GM21526 (cell line): ENCODE data around the gene COX4I1.
"Not testable (repeated sequence)": the region's sequence is repeated elsewhere in the genome, so short reads cannot be mapped to it uniquely, and the experiment has no call there.

Experiments
- ATAC-seq: cut with Tn5 transposase; IDR thresholded peaks from one replicate; pipeline ENCODE4 v1.9.1; 2021; ENCODE audit warnings: moderate library complexity; ENCODE audit not compliant: unreplicated experiment, low FRiP score

The COX4I1 gene

DNA sequence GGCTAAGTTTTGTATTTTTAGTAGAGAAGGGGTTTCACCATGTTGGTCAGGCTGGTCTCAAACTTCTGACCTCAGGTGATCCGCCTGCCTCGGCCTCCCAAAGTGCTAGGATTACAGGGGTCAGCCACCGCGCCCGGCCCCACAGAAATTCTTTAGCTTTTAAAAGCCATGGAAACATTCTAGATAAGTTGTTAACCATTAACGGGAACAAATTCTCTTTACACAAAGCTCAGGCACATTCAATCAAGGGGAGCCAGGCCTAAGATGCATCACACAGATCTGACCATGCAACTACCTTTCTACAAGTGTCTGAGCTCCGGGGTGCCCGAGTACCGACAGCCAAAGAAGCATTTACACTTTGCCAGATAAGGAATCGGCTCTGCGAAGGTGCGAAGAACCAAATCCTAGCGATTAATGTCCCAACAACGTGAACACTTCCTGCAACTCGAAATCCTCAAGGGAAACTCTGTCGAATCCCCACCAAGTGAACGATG lies 1.2 kb upstream of the COX4I1 start:
- ATAC-seq, result no peak

DNA sequence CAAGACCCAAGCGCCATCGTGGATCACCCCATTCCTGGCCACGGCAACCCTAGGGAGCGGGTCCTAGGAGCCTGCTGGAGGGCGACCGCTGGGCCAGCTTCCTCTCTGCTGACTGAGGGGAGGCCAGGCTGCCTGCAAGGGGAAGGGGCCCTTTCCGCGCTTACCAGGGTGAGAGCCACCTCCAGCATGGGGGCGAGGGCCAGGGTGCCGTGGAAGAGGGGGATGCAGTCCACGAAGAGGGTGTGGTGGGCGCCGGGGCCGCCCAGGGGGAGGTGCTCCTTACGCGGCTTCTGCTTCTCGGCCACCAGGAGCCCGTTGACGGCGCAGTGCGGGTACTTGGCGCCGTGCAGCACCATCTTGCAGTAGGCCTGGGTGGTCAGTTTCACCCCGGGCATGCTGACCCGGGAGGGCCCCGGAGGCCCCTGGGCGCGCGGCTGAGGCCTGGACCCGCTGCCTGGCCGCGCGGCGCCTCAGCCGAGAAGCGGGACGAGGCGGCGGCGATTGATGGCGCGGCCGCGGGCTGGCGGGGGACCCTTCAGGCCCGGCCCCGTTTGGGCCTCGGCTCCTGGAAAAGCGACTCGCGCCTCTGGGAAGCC lies 496 bp upstream of the COX4I1 start:
- peak; percentile 30 for ATAC-seq

GRCh38 chr16:85800321-85800669 lies 800 bp downstream of the COX4I1 start:
- no peak for ATAC-seq

- ATAC-seq, result no peak
These were observed 4.1 kb downstream of the COX4I1 start for GRCh38 chr16:85803570-85803969.

GRCh38 chr16:85805442-85806045 lies 6.0 kb downstream of the COX4I1 start:
- no peak for ATAC-seq

GRCh38 chr16:85806539-85806938 lies 7.0 kb downstream of the COX4I1 start:
- no peak for ATAC-seq

GRCh38 chr16:85807340-85807739 lies 7.8 kb downstream of the COX4I1 start:
- ATAC-seq, result not testable (repeated sequence)

GRCh38 chr16:85808104-85808503 lies 8.6 kb downstream of the COX4I1 start:
- ATAC-seq, result not testable (repeated sequence)

DNA sequence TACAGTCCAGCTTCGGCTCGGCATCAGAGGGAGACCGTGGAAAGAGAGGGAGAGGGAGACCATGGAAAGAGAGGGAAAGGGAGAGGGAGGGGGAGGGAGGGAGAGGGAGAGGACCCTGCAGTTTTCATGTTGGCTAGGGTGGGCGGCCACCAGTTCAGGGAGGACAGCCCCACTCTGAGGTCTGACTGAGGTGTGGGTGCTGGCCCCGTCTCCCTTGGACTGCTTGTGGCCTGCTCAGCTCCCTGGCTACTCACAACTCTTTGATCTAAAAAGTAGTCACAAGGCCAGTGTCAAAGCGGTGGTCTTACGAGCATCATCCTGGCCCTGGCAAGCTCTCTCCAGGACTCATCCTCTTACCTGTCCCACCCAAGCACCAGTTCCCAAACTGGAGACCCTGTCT lies 9.4 kb downstream of the COX4I1 start:
- ATAC-seq, result no peak

DNA sequence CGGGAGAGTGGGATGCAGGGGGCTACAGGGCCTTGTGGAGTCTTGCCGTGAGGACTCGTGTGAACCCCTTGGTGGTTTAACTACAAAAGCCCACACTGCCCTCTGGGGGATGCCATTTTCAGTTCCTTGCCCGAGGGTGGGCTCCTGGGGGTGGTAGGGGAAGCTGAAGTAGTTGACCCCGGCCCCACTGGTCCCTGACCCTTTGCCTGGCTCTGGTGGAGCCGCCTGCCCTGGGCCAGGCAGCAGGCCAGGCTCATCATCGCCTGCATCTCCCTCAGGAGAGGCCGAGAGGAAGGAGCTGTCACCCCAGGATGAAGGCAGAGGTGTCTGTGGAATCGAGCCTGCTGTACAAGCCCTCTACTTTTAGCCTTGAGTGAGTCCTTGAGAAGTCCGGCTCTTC lies 10.2 kb downstream of the COX4I1 start:
- ATAC-seq, result no peak

GRCh38 chr16:85810097-85810741 lies 10.7 kb downstream of the COX4I1 start:
- ATAC-seq, result no peak

DNA sequence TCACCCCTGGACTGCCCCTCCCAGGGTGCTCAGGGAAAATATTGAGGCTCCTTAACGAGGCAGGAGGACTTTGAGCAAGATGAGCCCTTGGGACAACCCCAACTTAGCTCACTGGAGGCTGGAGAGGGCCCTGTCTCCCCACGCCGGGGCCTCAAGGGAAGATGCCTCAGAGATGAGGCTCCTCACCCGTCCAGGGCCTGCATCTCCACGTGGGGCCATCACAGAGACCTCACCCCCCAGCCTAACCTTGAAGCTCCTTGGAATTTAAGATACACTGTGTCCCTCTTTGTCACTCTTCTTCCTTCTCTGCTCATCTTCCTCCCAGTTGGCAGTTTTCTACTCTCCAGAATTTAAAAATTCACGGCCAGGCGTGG lies 11.2 kb downstream of the COX4I1 start:
- ATAC-seq, result no peak

GRCh38 chr16:85812031-85812807 lies 12.7 kb downstream of the COX4I1 start:
- no peak for ATAC-seq

- ATAC-seq, result no peak
These were observed 13.6 kb downstream of the COX4I1 start for GRCh38 chr16:85812811-85813700.

DNA sequence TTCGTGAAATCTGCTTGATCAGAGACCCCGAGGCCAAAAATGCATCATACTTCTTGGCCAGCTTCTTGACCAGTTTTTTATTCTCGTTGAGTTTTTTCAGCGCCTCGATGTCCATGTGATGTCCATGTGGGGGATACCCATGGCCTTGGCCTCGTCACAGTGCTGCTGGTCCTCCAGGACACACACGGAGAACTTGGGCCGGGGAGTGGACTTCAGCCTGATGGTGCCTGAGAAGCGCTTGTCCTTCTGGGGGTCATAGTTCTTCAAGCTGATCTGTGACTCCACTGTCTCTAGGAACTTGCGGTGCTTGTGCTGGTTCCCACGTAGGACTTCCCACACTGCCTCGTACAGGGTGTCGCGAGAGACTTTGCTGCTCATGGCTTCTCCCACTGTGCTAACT lies 16.7 kb downstream of the COX4I1 start:
- no peak for ATAC-seq

- not testable (repeated sequence) for ATAC-seq
These were observed 17.7 kb downstream of the COX4I1 start for GRCh38 chr16:85817195-85817594.

DNA sequence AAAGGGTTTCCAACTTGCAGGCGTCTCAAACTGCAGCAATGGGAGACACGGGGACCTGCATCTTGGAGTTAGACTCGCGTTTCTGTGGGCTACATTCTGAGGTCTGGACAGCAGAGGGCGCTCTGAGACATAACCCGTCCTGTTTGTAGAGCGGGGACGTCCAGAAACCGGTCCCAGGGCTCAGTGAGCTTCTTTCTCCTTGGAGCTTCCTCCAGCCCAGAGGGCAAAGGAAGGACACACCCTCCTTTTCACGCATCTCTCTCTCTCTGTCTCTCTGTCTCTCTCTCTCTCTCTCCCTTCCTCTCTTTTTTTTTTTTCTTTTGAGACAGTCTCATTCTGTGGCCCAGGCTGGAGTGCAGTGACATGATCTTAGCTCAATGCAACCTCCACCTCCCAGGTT lies 19.8 kb downstream of the COX4I1 start:
- ATAC-seq, result no peak

DNA sequence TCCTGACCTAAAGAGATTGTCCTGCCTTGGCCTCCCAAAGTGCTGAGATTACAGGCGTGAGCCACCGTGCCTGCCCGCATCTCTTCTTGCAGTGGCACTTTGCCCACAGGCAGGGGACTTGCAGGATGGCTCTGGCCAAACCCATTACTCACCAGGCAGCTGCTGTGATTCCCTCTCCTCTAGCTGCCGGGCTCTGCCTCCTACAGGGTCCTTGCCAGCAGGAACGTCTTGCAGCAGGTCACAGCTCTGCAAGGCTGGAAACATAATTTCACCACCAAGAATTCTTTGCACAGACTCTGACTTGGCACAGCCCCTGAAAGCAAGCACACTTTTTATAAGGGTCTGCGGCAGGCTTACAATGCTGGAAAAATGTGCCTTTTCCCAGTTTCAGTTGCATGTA lies 20.3 kb downstream of the COX4I1 start:
- no peak for ATAC-seq

GRCh38 chr16:85820604-85821372 lies 21.3 kb downstream of the COX4I1 start:
- ATAC-seq, result no peak
